GM23248 (cell line): ENCODE measurements around the gene FNDC3B. TPM values are rescaled to one million over a fixed set of nuclear protein-coding genes. Genes with fewer than 3 reads are reported as not detected.

Source experiments
- DNase-seq: peaks from one replicate; pipeline ENCODE4 v3.0.0-alpha.2; 2015
- H2AFZ ChIP-seq: fragments of 200-600 bp; sonication (generic); 2 replicates; pipeline ENCODE4 v1.6.1; 2016; ENCODE audit warnings: antibody characterized with exemption
- H3F3A ChIP-seq: fragments of 200-600 bp; sonication (generic); 2 replicates; pipeline ENCODE4 v1.6.1; 2016; ENCODE audit warnings: mild to moderate bottlenecking, antibody characterized with exemption, mixed run types; ENCODE audit not compliant: insufficient read depth
- H3K27ac ChIP-seq: fragments of 200-600 bp; sonication (generic); 2 replicates; pipeline ENCODE4 v1.5.1; 2016; ENCODE audit warnings: mild to moderate bottlenecking
- H3K27me3 ChIP-seq: fragments of 200-600 bp; sonication (generic); replicated peaks from 2 replicates; pipeline ENCODE4 v1.6.1; 2016; ENCODE audit warnings: mild to moderate bottlenecking; ENCODE audit not compliant: insufficient read depth
- H3K36me3 ChIP-seq: fragments of 200-600 bp; sonication (generic); 2 replicates; pipeline ENCODE4 v1.6.1; 2016; ENCODE audit warnings: low read depth, mild to moderate bottlenecking
- H3K4me1 ChIP-seq: fragments of 200-600 bp; sonication (generic); 2 replicates; pipeline ENCODE4 v1.6.1; 2016; ENCODE audit warnings: mild to moderate bottlenecking; ENCODE audit not compliant: insufficient read depth
- H3K4me2 ChIP-seq: fragments of 200-600 bp; sonication (generic); one replicate; pipeline ENCODE4 v1.6.1; 2016; ENCODE audit warnings: mild to moderate bottlenecking; ENCODE audit not compliant: unreplicated experiment
- H3K4me3 ChIP-seq: fragments of 200-600 bp; sonication (generic); 2 replicates; pipeline ENCODE4 v1.5.1; 2016; ENCODE audit warnings: mild to moderate bottlenecking
- H3K79me2 ChIP-seq: fragments of 200-600 bp; sonication (generic); 2 replicates; pipeline ENCODE4 v1.6.1; 2016; ENCODE audit warnings: mild to moderate bottlenecking; ENCODE audit not compliant: insufficient read depth
- H3K9ac ChIP-seq: fragments of 200-600 bp; sonication (generic); 2 replicates; pipeline ENCODE4 v1.6.1; 2016; ENCODE audit warnings: mild to moderate bottlenecking
- H3K9me2 ChIP-seq: fragments of 200-600 bp; sonication (generic); 2 replicates; pipeline ENCODE4 v1.6.1; 2016; ENCODE audit warnings: mixed run types, mild to moderate bottlenecking, moderate library complexity; ENCODE audit not compliant: insufficient read depth
- H3K9me3 ChIP-seq: fragments of 200-600 bp; sonication (generic); one replicate; pipeline ENCODE4 v1.6.1; 2017; ENCODE audit warnings: low read depth
- H4K20me1 ChIP-seq: fragments of 200-600 bp; sonication (generic); 2 replicates; pipeline ENCODE4 v1.6.0; 2016; ENCODE audit not compliant: insufficient read depth
- EZH2 ChIP-seq: fragments of 200-600 bp; sonication (generic); IDR thresholded peaks from 2 replicates; pipeline ENCODE4 v1.6.1; 2018; ENCODE audit warnings: antibody characterized with exemption, mild to moderate bottlenecking; ENCODE audit not compliant: insufficient read depth, poor library complexity, severe bottlenecking
- EZH2phosphoT487 ChIP-seq: fragments of 200-600 bp; sonication (generic); IDR thresholded peaks from 2 replicates; pipeline ENCODE4 v1.6.1; 2018; ENCODE audit warnings: antibody characterized with exemption, moderate library complexity, mild to moderate bottlenecking, low read depth; ENCODE audit not compliant: insufficient read depth
- WGBS, 2 experiments: methylation state at CpG; one replicate each; pipeline ENCODE4 v1.1.6; 2015 to 2017; ENCODE audit warnings: low lambda C conversion rate in 2 of 2, low coverage in 1 of 2; ENCODE audit errors: missing lambda C conversion rate in 2 of 2; 5-methylcytosine and 5-hydroxymethylcytosine counted together
- in situ Hi-C: fragments of 300-500 bp; cut with MboI; formaldehyde crosslinking; loops from 2 replicates; pipeline ENCODE4 v1.15.0; 2020
- polyA plus RNA-seq: library from polyadenylated mRNA; unstranded; fragments of >200 nt; fragmentation: Nextera tagmentation; extraction: Ambion mirVana; gene quantifications from 2 replicates; pipeline ENCODE4 v1.2.1, GENCODE V29; 2016
- total RNA-seq: library from RNA; depleted of rRNA; stranded (reverse); fragments of >200 nt; shearing (Covaris generic); gene quantifications from 2 replicates; pipeline ENCODE4 v1.2.3, GENCODE V29; 2014

Gene FNDC3B
- total and polyA plus RNA-seq, 2 experiments from 2014 or later: 85.5 to 123 TPM

GRCh38 chr3:172256101-172256734, 216.8 kb downstream of the FNDC3B start:
- 0 out of 2 replicates have a peak overlapping the region, but pooled peaks have one; percentile 8 for H3K9ac ChIP-seq
- H3K4me3 ChIP-seq: no peak overlapping the region
- TF ChIP-seq EZH2phosphoT487: no peak
- no peak for TF ChIP-seq EZH2
- H3K4me1 ChIP-seq: peaks cover 48% of the 10 kb centered on the region
- in situ Hi-C loops: no loop called here
- H4K20me1 ChIP-seq: 0 out of 2 replicates have a peak, but pooled peaks cover 6% of the 10 kb centered on the region
- H3K27ac ChIP-seq: peak overlapping the region; percentile 41
- peaks cover 78% of the 10 kb centered on the region for H3K79me2 ChIP-seq
- H3K36me3 ChIP-seq: peaks cover 48% of the 10 kb centered on the region
- DNase-seq: peak; percentile 80
- no peak overlapping the region for H3K4me2 ChIP-seq
- no peaks in the 10 kb centered on the region for H3K9me2 ChIP-seq
- H3K27me3 ChIP-seq: no peaks in the 10 kb centered on the region
- H3F3A ChIP-seq: peaks cover 65% of the 10 kb centered on the region
- no peaks in the 10 kb centered on the region for H3K9me3 ChIP-seq
- no peak overlapping the region for H2AFZ ChIP-seq
- 53 to 58% methylated on average over 2 of the region's 2 CpGs for WGBS, 2 experiments

- Histone ChIP-seq H3K4me1 (peaks cover 54% of the 10 kb centered on the region), H3K9ac (no peak overlapping the region), H4K20me1 (0 out of 2 replicates have a peak, but pooled peaks cover 6% of the 10 kb centered on the region), H2AFZ (no peak overlapping the region), H3K79me2 (peaks cover 78% of the 10 kb centered on the region), H3K36me3 (peaks cover 39% of the 10 kb centered on the region), H3K4me3 (no peak overlapping the region), H3K9me3 (no peaks in the 10 kb centered on the region), H3F3A (peaks cover 61% of the 10 kb centered on the region), H3K4me2 (no peak overlapping the region), H3K27me3 (no peaks in the 10 kb centered on the region), H3K27ac (peak overlapping the region; percentile 82), H3K9me2 (no peaks in the 10 kb centered on the region)
- no peak for TF ChIP-seq EZH2
- TF ChIP-seq EZH2phosphoT487: no peak
- DNase-seq: no peak
- in situ Hi-C loops: no loop called here
- 82 to 85% methylated on average over 8 of the region's 8 CpGs for WGBS, 2 experiments
Observed at GRCh38 chr3:172257648-172258400, 218.4 kb downstream of the FNDC3B start.

GRCh38 chr3:172258624-172259023, 219.2 kb downstream of the FNDC3B start:
- peak overlapping the region; percentile 43 for H3K4me2 ChIP-seq
- H3K4me1 ChIP-seq: peaks cover 54% of the 10 kb centered on the region
- in situ Hi-C loops: no loop called here
- H3K9ac ChIP-seq: peak overlapping the region; percentile 29
- H3K79me2 ChIP-seq: peaks cover 76% of the 10 kb centered on the region
- H2AFZ ChIP-seq: no peak overlapping the region
- H3K9me3 ChIP-seq: no peaks in the 10 kb centered on the region
- peak; percentile 54 for DNase-seq
- no peak overlapping the region for H3K4me3 ChIP-seq
- peaks cover 56% of the 10 kb centered on the region for H3F3A ChIP-seq
- 21 to 22% methylated on average over 3 of the region's 3 CpGs for WGBS, 2 experiments
- TF ChIP-seq EZH2phosphoT487 (no peak), EZH2 (no peak)
- peak overlapping the region; percentile 82 for H3K27ac ChIP-seq
- H3K36me3 ChIP-seq: peaks cover 42% of the 10 kb centered on the region
- no peaks in the 10 kb centered on the region for H3K9me2 ChIP-seq
- peaks cover 6% of the 10 kb centered on the region; the same call in 1 of the 2 replicates for H4K20me1 ChIP-seq
- H3K27me3 ChIP-seq: no peaks in the 10 kb centered on the region

- H3K9me2 ChIP-seq: no peaks in the 10 kb centered on the region
- H3K4me2 ChIP-seq: peak overlapping the region; percentile 43
- DNase-seq: peak; percentile 77
- H3K9ac ChIP-seq: peak overlapping the region; percentile 29
- H3K79me2 ChIP-seq: peaks cover 76% of the 10 kb centered on the region
- H2AFZ ChIP-seq: no peak overlapping the region
- H3K27me3 ChIP-seq: no peaks in the 10 kb centered on the region
- peak overlapping the region; percentile 82 for H3K27ac ChIP-seq
- peaks cover 40% of the 10 kb centered on the region for H3K36me3 ChIP-seq
- no peaks in the 10 kb centered on the region for H3K9me3 ChIP-seq
- TF ChIP-seq EZH2 (no peak), EZH2phosphoT487 (no peak)
- peaks cover 54% of the 10 kb centered on the region for H3K4me1 ChIP-seq
- WGBS, 2 experiments: 36 to 38% methylated on average over 6 of the region's 6 CpGs
- in situ Hi-C loops: no loop called here
- H4K20me1 ChIP-seq: peaks cover 6% of the 10 kb centered on the region; the same call in 1 of the 2 replicates
- peaks cover 51% of the 10 kb centered on the region for H3F3A ChIP-seq
- no peak overlapping the region for H3K4me3 ChIP-seq
Observed at GRCh38 chr3:172259111-172259541, 219.7 kb downstream of the FNDC3B start.
